ENCODE results near the gene PDE4D.
"Not testable (repeated sequence)": the region's sequence is repeated elsewhere in the genome, so short reads cannot be mapped to it uniquely, and the experiment has no call there.

Gene PDE4D

GRCh38 chr5:59575648-59576445, 317.7 kb downstream of the PDE4D start:
- no peak for DNase-seq

GRCh38 chr5:59573509-59573908, 320.0 kb downstream of the PDE4D start:
- not testable (repeated sequence) for DNase-seq

GRCh38 chr5:59571067-59571466, 322.5 kb downstream of the PDE4D start:
- no peak for DNase-seq

GRCh38 chr5:59569608-59570334, 323.8 kb downstream of the PDE4D start:
- no peak for DNase-seq

- DNase-seq, result no peak
Measured at GRCh38 chr5:59569158-59569557, 324.4 kb downstream of the PDE4D start.

GRCh38 chr5:59568161-59568560, 325.4 kb downstream of the PDE4D start:
- DNase-seq, result no peak

GRCh38 chr5:59565551-59565950, 328.0 kb downstream of the PDE4D start:
- DNase-seq, result no peak

- DNase-seq, result no peak
Measured at GRCh38 chr5:59564895-59565294, 328.6 kb downstream of the PDE4D start.

GRCh38 chr5:59562756-59563389, 330.7 kb downstream of the PDE4D start:
- DNase-seq, result no peak

GRCh38 chr5:59560553-59560952, 333.0 kb downstream of the PDE4D start:
- DNase-seq, result no peak

GRCh38 chr5:59559847-59560246, 333.7 kb downstream of the PDE4D start:
- no peak for DNase-seq

GRCh38 chr5:59559323-59559722, 334.2 kb downstream of the PDE4D start:
- DNase-seq, result no peak

GRCh38 chr5:59558501-59558900, 335.0 kb downstream of the PDE4D start:
- no peak for DNase-seq

- DNase-seq, result no peak
Measured at GRCh38 chr5:59557572-59557971, 336.0 kb downstream of the PDE4D start.

GRCh38 chr5:59555596-59555995, 337.9 kb downstream of the PDE4D start:
- no peak for DNase-seq

GRCh38 chr5:59554501-59554900, 339.0 kb downstream of the PDE4D start:
- DNase-seq, result no peak

GRCh38 chr5:59553992-59554391, 339.5 kb downstream of the PDE4D start:
- no peak for DNase-seq

- no peak for DNase-seq
Measured at GRCh38 chr5:59548807-59549357, 344.6 kb downstream of the PDE4D start.

GRCh38 chr5:59547731-59548130, 345.8 kb downstream of the PDE4D start:
- DNase-seq, result no peak

GRCh38 chr5:59544573-59544972, 349.0 kb downstream of the PDE4D start:
- DNase-seq, result no peak

- DNase-seq, result no peak
Measured at GRCh38 chr5:59543821-59544442, 349.6 kb downstream of the PDE4D start.

- DNase-seq, result no peak
Measured at GRCh38 chr5:59542851-59543820, 350.4 kb downstream of the PDE4D start.
